Keratinocyte (primary cell): Measurements from ENCODE around the gene HAAO. TPM values are rescaled to one million over a fixed set of nuclear protein-coding genes. Genes with fewer than 3 reads are reported as not detected.

Experiments used
- DNase-seq: peaks from one replicate; pipeline ENCODE4 v3.0.0-alpha.2; 2011; ENCODE audit warnings: low read depth, missing footprints, low spot score
- FAIRE-seq: peaks from 2 replicates; lab custom pipeline; 2011; peaks lifted over from hg19 to GRCh38; lab: Jason Lieb, UNC
- H2AFZ ChIP-seq: 2 replicates; pipeline ENCODE4 v1.6.0; 2012; ENCODE audit warnings: low read length, control low read depth, inconsistent platforms; ENCODE audit not compliant: control insufficient read depth
- H3K27ac ChIP-seq: 2 replicates; pipeline ENCODE4 v1.5.1; 2011; ENCODE audit warnings: low read length; ENCODE audit not compliant: control insufficient read depth, insufficient read depth
- H3K27me3 ChIP-seq: 3 replicates; pipeline ENCODE4 v1.6.0; 2011; ENCODE audit warnings: low read length; ENCODE audit not compliant: control insufficient read depth, insufficient read depth; ENCODE audit errors: extremely low read depth
- H3K36me3 ChIP-seq, 2 experiments: 2 replicates in 1 of 2; 3 replicates in 1 of 2; pipeline ENCODE4 v1.5.1; 2011; ENCODE audit warnings: low read length in 2 of 2, mild to moderate bottlenecking in 1 of 2; ENCODE audit not compliant: control insufficient read depth in 2 of 2, insufficient read depth in 2 of 2; ENCODE audit errors: extremely low read depth in 1 of 2
- H3K4me1 ChIP-seq: 3 replicates; pipeline ENCODE4 v1.5.1; 2011; ENCODE audit warnings: low read length; ENCODE audit not compliant: control insufficient read depth, insufficient read depth; ENCODE audit errors: extremely low read depth
- H3K4me2 ChIP-seq: 3 replicates; pipeline ENCODE4 v1.6.0; 2011; ENCODE audit warnings: low read depth, low read length; ENCODE audit not compliant: control insufficient read depth, insufficient read depth; ENCODE audit errors: extremely low read depth
- H3K4me3 ChIP-seq, 3 experiments: fragments of 200-600 bp in 1 of 3; sonication (generic) in 1 of 3; 2 replicates in 2 of 3; 3 replicates in 1 of 3; pipeline ENCODE4 v1.5.1; 2011 to 2016; ENCODE audit warnings: low read length in 3 of 3, mild to moderate bottlenecking in 3 of 3, control low read depth in 2 of 3, inconsistent platforms in 1 of 3, low read depth in 1 of 3, mixed read lengths in 1 of 3, mixed run types in 1 of 3, moderate library complexity in 1 of 3; ENCODE audit not compliant: control insufficient read depth in 2 of 3, insufficient read depth in 2 of 3; ENCODE audit errors: extremely low read depth in 1 of 3
- H3K79me2 ChIP-seq: 2 replicates; pipeline ENCODE4 v1.6.0; 2012; ENCODE audit warnings: low read length; ENCODE audit not compliant: control insufficient read depth, insufficient read depth
- H3K9ac ChIP-seq: 3 replicates; pipeline ENCODE4 v1.6.0; 2011; ENCODE audit warnings: low read length; ENCODE audit not compliant: control insufficient read depth, insufficient read depth; ENCODE audit errors: extremely low read depth
- H3K9me1 ChIP-seq: 3 replicates; pipeline ENCODE4 v1.6.0; 2011; ENCODE audit warnings: low read length; ENCODE audit not compliant: control insufficient read depth, insufficient read depth; ENCODE audit errors: extremely low read depth
- H3K9me3 ChIP-seq: 2 replicates; pipeline ENCODE4 v1.5.1; 2012; ENCODE audit warnings: low read depth, low read length; ENCODE audit not compliant: control insufficient read depth
- H4K20me1 ChIP-seq: 3 replicates; pipeline ENCODE4 v1.6.0; 2011; ENCODE audit warnings: low read length; ENCODE audit not compliant: control insufficient read depth, insufficient read depth; ENCODE audit errors: extremely low read depth
- EZH2 ChIP-seq: IDR thresholded peaks from one replicate; pipeline ENCODE4 v1.6.1; 2012; ENCODE audit warnings: inconsistent platforms, mild to moderate bottlenecking, low read length, moderate library complexity
- dilution Hi-C: fragments of 300-500 bp; cut with MboI; formaldehyde crosslinking; loops from one replicate; pipeline ENCODE4 v1.7.0; 2020; ENCODE audit warnings: low sequenced_read_pairs; ENCODE audit not compliant: extremely low pct_ligation_motif_present
- polyA plus RNA-seq, 5 experiments: library from polyadenylated mRNA; depleted of rRNA in 3 of 5; stranded (reverse) in 3 of 5; stranded (forward) in 1 of 5; unstranded in 1 of 5; fragments of >200 nt; gene quantifications; 1 replicate in 1 of 5; 2 replicates in 3 of 5; 3 replicates in 1 of 5; pipeline versions ENCODE4 v1.2.1 to v1.2.3, GENCODE V29; 2011 to 2012; ENCODE audit warnings: missing spikeins in 2 of 5, low read depth in 1 of 5, low replicate concordance in 1 of 5
- TF ChIP-seq, protein P1 (sequence below), 3 experiments: IDR thresholded peaks in 1 of 3; conservative IDR thresholded peaks in 1 of 3; optimal IDR thresholded peaks in 1 of 3; 2 replicates in 2 of 3; 3 replicates in 1 of 3; pipeline versions ENCODE3 to v1.5.1; 2011; ENCODE audit warnings: low read length in 3 of 3, mild to moderate bottlenecking in 3 of 3, moderate library complexity in 2 of 3, control low read depth in 1 of 3, inconsistent platforms in 1 of 3; ENCODE audit not compliant: insufficient read depth in 2 of 3; ENCODE audit errors: extremely low read depth in 1 of 3

Gene HAAO
- polyA plus RNA-seq, 1 donor (not counting 4 experiments of a cell fraction or from before 2014, with no cell fraction given) = 0.08 TPM

DNA sequence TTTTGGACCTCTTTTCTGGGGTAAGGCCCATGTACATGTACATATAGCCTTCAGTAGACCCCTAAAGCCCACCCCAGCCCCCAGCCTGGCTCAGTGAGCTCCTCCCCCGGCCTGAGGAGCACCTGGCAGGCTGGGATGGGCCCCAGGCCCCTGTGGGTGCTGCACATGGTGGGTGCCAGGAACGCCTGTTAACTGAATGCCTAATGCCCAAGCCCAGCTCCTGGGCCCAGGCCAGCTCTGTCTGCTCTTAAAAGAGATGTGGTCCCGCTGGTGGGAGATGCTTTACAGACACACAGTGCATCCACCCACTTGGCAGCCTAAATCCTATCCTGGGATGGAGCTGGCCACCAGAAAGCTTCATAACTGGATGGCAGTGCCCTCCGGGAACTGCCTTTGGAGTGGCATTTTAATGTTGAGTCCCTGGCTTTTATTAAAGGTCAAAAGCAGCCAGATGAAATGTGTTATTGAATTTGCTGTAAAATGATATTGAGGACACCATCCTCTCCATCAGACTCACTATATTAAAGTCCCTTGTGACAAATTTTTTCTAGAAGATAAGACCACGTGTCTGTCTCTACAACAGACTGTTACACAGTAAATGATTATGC, 20.7 kb downstream of the HAAO start:
- Histone ChIP-seq H3K27ac (no peak overlapping the region), H3K4me3 (no peak overlapping the region), H3K36me3 (no peaks in the 10 kb centered on the region), H4K20me1 (no peaks in the 10 kb centered on the region), H3K9me1 (no peaks in the 10 kb centered on the region), H3K4me1 (no peaks in the 10 kb centered on the region), H3K4me2 (no peak overlapping the region), H3K9me3 (no peaks in the 10 kb centered on the region), H3K79me2 (no peaks in the 10 kb centered on the region), H3K9ac (no peak overlapping the region), H2AFZ (no peak overlapping the region), H3K27me3 (no peaks in the 10 kb centered on the region)
- dilution Hi-C loops = no loop called here
- DNase-seq (no peak), FAIRE-seq (no peak)
- TF ChIP-seq, protein P1, sequence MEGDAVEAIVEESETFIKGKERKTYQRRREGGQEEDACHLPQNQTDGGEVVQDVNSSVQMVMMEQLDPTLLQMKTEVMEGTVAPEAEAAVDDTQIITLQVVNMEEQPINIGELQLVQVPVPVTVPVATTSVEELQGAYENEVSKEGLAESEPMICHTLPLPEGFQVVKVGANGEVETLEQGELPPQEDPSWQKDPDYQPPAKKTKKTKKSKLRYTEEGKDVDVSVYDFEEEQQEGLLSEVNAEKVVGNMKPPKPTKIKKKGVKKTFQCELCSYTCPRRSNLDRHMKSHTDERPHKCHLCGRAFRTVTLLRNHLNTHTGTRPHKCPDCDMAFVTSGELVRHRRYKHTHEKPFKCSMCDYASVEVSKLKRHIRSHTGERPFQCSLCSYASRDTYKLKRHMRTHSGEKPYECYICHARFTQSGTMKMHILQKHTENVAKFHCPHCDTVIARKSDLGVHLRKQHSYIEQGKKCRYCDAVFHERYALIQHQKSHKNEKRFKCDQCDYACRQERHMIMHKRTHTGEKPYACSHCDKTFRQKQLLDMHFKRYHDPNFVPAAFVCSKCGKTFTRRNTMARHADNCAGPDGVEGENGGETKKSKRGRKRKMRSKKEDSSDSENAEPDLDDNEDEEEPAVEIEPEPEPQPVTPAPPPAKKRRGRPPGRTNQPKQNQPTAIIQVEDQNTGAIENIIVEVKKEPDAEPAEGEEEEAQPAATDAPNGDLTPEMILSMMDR (optimal IDR thresholded peaks at IDR 0.05 in 1 of 3, IDR thresholded peaks at IDR 0.05 in 1 of 3, conservative IDR thresholded peaks at IDR 0.05 in 1 of 3; ENCODE audit: extremely low read depth in 1 of 3, insufficient read depth in 2 of 3, low read length in 3 of 3) = no peak
- TF ChIP-seq EZH2 = no peak

DNA sequence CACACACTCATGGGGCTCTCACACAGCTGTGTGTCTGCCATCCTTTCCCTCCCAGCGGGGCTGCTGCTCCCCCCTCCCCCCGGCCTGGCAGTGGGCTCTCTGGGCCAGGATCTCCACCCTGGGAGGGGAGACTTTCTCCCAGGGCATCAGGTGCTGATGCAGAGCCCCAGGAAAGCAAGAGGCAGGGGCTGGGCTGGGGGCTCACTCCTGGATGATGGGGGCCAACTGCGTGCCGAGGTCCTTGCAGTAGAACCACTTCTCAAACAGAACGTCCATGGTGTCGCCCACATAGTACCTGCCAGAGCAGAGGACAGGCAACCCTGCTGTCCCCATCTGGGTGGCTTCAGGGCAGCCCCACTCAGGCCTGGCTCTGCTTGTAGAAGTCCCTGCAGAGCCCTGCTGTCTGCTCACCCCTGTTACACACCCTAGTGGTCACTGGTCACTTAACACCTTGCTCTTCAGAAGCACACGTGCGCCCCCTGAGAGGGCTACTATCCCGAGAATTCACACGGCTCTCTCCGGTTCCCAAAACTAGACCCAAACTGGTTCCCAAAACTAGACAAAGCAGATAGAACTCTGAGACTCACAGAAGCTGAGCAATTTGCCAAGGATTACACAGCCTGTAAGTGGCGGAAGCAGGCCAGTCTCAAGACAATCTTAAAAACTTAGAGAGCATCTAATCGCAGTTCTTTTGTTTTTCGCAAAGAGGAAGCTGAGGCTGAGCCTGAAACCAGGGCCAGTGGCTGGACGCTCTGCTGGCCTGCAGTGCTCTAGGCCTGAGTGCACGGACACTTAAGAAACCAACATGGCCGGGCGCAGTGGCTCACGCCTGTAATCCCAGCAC, 21.9 kb downstream of the HAAO start:
- no peaks in the 10 kb centered on the region for H3K79me2 ChIP-seq
- no peak overlapping the region for H2AFZ ChIP-seq
- H3K9me3 ChIP-seq = no peaks in the 10 kb centered on the region
- no peak for DNase-seq
- no peaks in the 10 kb centered on the region for H3K36me3 ChIP-seq
- TF ChIP-seq, protein P1 (optimal IDR thresholded peaks at IDR 0.05 in 1 of 3, IDR thresholded peaks at IDR 0.05 in 1 of 3, conservative IDR thresholded peaks at IDR 0.05 in 1 of 3; ENCODE audit: extremely low read depth in 1 of 3, insufficient read depth in 2 of 3, low read length in 3 of 3) = peak; percentile 14 to 57 (median 42)
- no peak for TF ChIP-seq EZH2
- H3K9ac ChIP-seq = no peak overlapping the region
- FAIRE-seq = no peak
- no peak overlapping the region for H3K4me2 ChIP-seq
- H3K27ac ChIP-seq = no peak overlapping the region
- no peaks in the 10 kb centered on the region for H3K27me3 ChIP-seq
- no peaks in the 10 kb centered on the region for H3K4me1 ChIP-seq
- no peaks in the 10 kb centered on the region for H3K9me1 ChIP-seq
- H4K20me1 ChIP-seq = no peaks in the 10 kb centered on the region
- no peak overlapping the region for H3K4me3 ChIP-seq
- dilution Hi-C loops = no loop called here
